ENCODE measurements around the gene SCYL3.

Gene SCYL3

GRCh38 chr1:169809370-169810095, 84.2 kb downstream of the SCYL3 start:
- DNase-seq = peak; percentile 75

GRCh38 chr1:169804941-169805340, 88.8 kb downstream of the SCYL3 start:
- no peak for DNase-seq

GRCh38 chr1:169802888-169803287, 90.8 kb downstream of the SCYL3 start:
- no peak for DNase-seq

All from hematopoietic multipotent progenitor cell treated with erythropoietin and hydrocortisone succinate and interleukin-3 and kit ligand, for 6 days (in vitro differentiated cells).